COLO668 (cell line): ENCODE measurements around the gene FBLN1.
"Not testable (repeated sequence)": the region's sequence is repeated elsewhere in the genome, so short reads cannot be mapped to it uniquely, and the experiment has no call there.

ENCODE experiments used
- DNase-seq: peaks from one replicate; lab custom pipeline; 2025; ENCODE audit not compliant: unreplicated experiment; lab: John Stamatoyannopoulos, UW

FBLN1 gene

DNA sequence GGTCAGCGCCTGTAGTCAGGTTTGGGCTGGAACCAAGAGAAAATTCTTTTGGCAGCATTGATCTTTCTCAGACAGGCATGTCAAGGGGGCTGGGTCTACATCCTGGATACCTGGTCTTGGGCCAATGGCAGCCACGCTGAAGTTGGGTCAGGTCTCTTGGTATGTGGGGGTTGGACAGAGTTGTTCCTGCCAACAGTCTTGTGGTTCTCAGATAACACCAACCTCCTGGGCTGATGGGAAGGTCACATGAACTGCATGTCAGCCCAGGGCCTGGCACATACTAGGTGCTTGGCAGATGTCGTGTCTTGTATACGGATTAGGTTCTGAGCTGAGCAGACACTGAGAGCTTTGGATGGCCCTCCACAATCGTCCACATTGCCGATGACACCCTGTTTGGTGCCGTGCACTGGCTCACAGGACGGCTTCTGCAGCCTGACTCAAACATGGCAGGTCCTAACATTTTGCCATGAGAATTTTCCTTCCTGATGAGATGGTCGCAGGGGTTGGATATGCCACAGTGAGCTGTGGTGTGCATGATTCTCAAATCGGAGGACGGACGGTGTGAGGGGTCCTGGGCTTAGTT is 42.0 kb downstream of the FBLN1 start:
- no peak for DNase-seq

DNA sequence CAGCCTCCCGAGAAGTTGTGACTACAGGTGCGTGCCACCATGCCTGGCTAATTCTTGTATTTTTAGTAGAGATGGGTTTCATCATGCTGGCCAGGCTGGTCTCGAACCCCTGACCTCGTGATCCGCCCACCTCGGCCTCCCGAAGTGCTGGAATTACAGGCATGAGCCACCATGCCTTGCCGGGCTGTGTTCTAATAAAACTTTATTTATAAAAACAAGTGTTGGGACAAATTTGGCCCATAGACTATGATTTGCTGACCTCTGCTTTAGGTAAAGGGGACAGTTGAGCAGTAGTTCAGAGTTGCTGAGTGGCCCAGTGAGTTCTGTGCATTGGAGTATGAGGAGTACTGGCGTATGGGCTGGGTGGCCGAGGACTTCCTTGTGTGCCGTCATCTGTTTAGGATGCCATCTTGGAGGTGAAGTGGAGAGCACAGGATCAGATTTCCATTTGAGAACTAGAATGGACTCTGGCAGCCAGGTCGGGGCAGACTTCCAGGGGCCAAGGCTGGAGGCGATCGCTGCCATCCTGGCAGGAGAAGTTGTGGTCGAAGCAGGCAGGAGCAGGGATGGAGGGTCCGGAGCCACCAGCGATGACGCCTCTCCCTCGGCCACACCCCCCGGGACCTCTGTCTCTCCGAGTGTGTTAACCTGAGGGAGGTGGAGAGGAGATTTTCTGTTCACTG is 43.8 kb downstream of the FBLN1 start:
- no peak for DNase-seq

DNA sequence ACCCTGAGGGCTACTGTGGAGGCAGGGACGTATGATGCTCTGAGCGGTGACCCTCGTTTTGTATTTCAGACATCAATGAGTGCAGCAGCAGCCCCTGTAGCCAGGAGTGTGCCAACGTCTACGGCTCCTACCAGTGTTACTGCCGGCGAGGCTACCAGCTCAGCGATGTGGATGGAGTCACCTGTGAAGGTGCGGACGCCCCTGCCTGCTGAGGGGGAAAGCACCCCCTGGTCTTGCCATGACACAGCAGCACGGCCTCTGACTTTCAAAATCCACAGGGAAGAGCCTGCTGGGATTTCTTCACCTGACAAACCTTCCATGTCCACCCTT is 44.3 kb downstream of the FBLN1 start:
- DNase-seq, result no peak

DNA sequence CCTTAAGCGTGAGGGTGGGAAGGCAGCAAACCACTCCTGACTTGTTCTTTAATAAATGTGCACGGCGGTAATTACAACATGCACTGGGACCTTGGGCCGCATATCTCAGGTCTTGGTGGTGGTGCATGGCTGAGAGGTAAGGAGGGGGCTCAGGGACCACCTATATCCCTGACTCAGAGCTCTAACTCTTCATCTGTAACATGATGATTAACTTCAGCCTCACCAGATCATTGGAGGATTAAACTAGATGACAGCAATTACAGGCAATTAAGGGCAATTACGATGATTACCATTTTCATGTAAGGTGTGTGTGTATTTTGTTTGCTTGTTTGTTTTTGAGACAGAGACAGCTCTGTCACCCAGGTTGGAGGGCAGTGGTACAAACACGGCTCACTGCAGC is 45.0 kb downstream of the FBLN1 start:
- no peak for DNase-seq

DNA sequence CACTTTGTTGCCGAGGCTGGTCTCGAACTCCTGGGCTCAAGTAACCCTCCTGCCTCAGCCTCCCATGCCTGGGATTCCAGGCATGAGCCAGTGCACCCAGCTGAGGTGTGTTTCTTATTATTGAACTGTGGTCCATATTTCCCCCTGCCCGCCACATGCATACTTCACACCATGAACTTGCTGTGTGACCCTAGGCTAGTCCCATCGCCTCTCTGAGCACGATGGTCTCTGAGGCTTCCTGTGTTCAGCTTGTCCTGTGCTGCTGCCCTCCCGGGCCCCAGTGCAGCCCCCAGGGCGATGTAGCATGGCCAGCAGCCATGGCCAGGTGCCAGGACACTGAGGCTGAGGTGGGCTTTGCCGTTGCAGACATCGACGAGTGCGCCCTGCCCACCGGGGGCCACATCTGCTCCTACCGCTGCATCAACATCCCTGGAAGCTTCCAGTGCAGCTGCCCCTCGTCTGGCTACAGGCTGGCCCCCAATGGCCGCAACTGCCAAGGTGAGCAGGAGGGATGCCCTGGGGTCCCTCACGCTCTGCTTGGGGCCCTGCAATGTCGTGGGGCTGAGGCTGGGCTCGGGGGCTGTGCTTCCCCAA is 45.7 kb downstream of the FBLN1 start:
- DNase-seq, result no peak

DNA sequence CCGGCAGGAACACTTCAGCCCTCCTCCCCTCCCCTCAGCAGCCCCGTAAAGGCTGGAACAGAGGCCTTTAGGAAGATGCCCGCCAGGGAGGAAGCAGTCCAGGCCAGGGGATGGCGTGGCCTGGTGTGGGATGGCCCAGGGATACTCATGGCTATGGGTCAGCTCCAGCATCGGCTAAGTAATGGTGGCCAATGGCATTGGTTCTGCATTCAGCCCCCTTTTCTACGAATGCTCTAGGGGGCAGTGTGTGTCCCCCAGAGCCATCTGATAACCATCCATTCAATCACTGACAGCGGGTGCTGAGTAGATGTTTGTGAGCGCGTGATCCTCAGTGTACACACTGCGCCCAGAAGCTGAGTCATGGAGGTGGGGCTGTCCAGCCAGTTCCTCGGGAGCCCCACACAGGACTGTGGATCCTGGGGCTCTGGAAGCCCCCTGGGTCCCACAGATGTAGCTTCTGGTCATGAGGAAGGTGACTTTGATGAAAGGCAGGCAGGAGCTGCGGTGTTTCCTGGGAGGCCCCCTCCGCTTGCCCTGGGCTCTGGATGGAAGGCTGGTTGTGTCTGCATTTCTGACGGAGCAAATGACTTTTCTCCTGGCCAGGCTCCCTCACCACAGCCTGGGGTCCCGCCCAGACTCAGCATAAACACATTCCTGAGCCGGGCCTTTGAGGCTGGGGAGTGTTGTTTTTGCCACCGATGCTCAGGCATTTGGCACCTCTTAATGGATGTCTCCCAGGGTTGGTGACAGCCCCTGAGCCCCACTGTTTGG is 46.5 kb downstream of the FBLN1 start:
- no peak for DNase-seq

DNA sequence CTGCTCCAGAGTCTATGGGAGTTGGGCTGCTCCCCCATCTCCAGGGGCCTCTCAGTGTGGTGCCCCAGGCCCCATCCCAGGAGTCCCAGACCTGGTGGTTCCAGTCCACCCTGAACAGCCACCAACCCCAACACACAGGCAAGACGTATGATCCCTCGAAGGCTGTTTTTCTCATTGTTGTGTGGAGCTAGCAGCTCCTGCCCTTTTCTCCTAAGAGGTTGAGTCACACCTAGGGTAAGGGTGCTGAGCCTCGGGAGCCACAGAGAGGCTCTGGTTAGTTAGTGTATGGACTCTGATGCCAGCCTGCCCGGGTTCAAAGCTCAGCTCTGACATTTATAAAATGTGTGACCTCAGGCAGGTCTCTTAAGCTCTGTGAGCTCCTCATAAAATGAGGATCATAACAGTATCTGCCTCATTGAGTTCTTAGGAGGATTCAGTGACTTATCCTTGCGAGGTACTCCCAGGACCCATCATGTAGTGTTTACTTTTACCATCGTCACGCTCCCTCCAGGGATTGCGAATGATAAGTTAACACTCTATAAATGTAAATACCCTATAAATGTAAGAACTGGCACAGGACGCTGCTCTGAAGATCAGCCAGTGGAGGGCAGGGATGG is 47.2 kb downstream of the FBLN1 start:
- DNase-seq, result no peak

DNA sequence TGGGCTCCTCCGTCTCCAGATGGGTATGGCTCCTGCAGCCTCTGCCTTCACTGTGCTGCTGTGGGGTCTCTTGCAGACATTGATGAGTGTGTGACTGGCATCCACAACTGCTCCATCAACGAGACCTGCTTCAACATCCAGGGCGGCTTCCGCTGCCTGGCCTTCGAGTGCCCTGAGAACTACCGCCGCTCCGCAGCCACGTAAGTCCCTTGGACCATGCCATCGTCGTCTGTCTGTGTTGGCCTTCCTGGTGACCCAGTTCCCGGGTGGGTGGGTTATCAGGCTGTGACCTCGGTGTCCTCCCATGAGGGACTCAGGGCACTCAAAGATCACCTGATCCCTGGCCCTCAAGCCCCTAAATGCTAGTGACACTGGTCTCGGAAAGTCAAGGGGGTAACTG is 47.7 kb downstream of the FBLN1 start:
- no peak for DNase-seq

DNA sequence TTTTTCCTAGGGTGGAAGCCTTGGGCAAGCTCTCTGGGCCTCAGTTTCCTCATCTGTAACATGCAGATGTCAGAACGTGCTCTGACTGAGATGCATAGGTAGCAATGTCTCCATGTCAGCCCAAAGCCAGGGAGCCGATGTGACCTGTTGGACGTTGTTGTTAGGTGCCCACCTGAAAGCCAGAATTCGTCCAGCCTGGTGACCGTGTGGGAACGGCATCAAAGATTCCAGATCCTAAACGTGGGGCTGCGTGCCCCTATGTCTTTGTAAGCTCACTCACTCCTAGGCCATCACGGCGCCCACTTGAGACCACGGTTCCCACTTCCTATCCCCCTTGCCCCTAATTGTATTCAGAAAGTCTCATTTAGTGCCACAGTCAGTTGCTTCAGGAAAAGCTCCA is 48.2 kb downstream of the FBLN1 start:
- DNase-seq, result no peak

DNA sequence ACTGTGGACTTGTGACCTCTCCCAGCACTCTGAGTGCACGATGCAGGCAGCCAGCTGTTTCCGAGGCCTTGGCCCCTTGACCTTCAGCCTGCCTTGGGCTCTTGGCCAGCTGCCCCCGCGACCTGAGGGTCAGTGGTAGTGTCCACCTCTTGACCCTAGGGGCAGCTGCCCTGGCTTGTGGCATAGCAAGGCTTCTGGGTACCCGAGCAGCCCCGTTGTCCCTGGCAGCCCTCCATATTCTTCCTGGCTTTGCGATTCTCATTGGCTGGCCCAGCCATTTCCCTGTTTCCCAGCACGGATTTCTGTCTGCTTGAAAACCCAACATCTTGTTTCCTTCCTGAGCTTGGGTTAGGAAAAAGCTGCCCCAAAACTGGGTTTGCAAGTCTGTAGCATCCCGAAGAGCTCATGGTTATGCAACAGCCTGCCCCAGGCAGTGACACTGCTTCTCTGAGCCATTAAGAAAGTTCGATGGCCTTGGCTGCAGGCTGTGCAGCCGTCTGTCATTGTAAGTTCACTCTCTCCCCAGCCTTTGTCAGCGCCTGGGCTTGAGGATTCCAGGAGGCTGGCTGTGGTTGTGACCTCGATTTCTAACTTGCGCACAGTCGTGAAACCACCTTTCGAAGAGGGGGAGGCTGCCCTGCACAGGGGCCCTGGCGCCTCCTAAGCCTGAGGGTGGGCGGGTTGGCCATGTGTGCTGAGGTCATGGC is 48.8 kb downstream of the FBLN1 start:
- no peak for DNase-seq

DNA sequence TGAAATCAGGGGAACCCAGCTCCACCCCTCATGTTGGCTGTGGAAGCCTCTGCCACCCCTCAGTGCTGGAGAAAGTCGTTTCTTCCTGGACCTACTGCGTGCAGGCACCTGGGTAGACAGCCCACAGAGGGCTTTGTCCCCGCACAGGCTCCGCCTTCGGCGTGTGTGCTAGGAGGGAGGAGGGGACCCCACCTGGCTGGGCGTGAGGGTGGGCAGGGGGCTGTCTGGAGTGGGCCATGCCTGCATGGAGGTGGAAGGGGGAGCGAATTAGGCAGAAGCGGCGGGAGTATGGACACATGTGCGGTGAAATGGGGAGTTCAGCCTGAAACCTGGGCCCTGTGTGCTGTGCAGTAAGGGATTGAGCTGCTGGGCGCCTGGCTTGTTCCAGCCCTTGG is 49.3 kb downstream of the FBLN1 start:
- no peak for DNase-seq

DNA sequence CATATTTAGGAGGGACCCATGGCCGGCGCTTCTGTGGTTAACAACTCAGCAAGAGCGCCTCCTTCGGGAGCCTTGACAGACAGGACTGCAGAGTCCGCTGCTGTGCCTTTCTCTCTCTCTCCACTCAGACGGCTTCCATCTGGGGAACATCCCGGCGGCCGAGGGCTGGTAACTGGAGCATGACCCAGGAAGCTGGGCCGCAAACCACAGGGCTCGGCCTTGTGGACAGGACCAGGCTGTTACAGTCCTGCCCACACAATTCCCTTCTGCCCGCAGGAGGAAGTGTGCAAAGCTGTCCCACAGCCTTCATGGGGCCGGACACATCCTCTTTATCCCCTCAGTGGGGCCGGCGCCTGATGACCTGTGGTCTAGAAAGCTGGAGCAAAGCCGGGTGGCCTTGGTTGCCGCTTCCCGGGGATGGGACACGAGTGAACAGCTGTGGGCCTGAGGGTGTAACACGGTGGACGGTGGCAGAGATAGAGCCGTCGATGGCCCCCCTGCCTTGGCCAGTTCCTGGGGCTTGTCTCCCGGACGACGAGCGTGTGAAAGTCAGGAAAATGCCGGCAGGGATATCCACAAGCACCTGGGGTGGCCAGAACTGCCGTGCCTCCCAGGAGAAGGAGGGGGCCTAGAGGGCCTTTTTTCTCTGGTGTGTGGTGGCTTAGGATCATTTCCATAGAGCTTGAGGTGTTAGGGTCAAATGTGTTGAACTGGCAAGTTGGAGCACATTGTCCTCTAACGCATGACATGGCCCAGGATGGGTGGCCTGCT is 50.1 kb downstream of the FBLN1 start:
- no peak for DNase-seq

DNA sequence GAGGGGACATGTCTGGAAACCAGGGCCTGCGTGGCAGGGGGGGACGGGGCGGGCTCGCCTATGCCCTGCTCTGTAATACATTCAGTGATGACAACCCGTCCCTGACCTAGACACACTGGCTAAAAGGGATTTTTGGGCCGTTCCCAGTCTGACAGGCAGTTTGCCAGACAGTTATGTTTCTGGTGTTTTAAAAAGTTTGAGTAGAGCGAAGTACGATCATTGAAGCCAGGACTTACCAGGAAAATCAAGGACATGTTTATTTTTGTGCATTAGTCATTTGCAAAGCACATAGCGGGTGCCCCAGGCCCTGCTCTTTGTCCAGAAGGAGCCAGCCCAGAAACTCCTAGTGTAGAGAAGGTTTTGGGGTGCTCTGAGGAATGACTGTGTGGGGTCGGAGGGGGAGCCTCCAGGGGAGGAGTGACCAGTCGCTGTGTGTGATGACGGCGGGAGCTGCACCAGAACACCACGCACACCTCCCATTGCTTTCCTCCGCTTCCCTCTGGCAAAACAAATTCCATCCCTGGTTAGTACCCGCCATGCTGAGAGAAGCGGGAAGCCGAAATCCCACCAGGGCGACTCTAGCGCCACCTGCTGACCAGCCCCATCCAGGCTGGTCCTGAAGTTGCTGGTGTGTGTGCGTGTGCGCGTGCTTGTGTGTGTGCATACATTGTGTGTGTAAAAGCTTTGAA is 50.8 kb downstream of the FBLN1 start:
- peak; percentile 71 for DNase-seq

DNA sequence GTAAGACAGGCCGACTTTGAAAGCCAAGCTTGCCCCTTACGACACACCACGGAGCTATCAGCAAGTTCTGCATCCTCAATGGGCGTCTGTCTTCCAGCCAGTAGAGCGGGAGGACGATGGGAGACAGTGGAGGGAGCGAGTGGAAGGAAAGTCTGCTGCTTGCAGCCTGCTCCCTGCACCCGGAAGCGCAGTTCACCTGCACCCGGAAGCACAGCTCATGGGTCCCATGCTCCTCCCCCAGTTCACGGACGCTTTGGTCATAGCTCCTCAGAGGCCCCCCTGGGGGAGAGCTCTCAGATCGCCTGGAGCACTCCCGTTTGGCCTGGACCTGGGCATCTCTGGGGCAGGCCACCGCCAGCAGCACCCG is 51.3 kb downstream of the FBLN1 start:
- DNase-seq, result peak; percentile 33

DNA sequence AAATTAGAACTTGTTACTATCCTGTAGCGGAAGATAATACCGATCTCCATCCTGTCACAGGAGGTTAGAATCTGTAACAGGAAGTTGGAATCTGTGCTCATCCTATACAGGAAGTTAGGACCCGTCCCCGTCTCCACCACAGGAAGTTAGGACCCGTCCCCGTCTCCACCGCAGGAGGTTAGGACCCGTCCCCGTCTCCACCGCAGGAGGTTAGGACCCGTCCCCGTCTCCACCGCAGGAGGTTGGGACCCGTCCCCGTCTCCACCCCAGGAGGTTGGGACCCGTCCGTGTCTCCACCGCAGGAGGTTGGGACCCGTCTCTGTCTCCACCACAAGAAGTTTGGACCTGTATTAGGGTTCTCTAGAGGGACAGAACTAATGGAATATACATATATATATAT is 52.2 kb downstream of the FBLN1 start:
- no peak for DNase-seq

DNA sequence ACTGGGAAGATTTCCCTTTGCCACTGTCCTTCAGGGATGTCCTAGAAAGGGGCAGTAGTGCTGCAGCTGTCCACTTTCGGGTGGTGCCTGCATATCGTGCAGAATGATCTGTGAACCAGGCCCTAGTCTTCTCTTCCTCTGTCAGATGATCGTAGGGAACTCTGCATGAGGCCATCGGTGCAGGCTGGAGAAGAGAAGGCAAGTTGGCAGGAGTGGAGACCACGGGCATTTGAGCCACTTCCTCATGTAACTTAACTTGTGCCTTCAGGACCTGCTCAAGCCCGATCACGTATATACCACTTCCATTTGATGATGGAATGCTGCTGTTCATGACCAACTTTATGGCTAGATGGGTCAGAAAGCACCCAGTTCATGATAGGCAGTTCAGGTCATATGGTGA is 55.2 kb downstream of the FBLN1 start:
- DNase-seq, result not testable (repeated sequence)

DNA sequence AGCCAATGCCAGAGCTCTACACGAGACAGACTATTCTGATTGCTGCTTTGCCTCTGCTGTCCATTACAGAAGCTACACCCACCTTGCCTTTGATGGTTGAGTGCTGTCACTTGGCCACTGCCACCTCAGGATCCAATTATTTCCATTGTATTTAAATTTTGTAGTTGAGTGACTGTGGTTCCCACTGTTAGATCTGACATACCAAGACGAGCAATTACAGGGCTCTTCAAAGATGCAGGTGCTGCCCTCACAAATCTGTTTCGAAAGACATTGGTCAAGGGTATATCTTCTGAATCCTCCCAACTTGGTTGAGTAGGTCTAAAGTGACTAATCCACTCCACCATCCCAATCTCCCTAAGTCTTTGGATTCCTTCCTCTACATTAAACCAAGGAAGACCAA is 57.4 kb downstream of the FBLN1 start:
- DNase-seq, result not testable (repeated sequence)

DNA sequence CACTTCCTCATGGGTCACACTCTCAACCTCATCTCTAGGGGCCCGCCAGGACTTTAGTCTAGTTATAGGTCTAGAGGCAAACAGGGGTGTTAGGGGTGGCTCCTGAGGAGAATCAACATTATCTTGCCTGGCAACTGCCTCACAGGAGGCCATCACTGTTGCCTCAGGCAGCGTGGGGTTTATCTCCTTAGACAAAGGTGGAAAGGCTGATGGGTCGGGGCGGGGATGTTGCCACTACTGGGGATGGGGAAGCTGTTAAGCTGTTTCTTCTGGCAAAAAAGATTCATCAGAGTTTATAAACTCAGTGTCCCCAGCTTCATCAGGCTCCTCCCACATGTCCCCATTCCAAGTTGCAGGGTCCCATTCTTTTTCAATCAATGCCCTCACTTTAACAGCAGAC is 58.1 kb downstream of the FBLN1 start:
- DNase-seq, result not testable (repeated sequence)

DNA sequence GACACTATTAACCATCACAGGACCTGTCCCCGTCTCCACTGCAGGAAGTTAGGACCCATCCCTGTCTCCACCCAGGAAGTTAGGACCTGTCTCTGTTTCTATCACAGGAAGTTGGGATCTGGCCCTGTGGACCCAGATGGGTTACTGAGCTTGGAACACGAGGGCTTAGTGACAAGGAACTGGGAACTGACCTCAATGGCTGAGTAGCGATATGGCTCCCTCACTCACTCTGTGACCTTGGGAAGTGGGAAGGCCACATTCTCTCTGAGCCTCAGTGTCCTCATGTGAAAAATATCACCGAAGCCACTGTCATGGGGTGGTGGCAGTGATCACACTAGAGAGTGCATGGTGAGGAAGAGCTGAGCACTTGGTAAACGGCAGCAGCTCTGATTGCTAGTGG is 59.4 kb downstream of the FBLN1 start:
- no peak for DNase-seq
